ENCODE data around the gene DHRS11. TPM values are rescaled to one million over a fixed set of nuclear protein-coding genes. Genes with fewer than 3 reads are reported as not detected.

Gene DHRS11
- total and polyA plus RNA-seq, 4 experiments from 2014 or later, result 3.6 to 7.8 (median 5.6) TPM

- H3K36me3 ChIP-seq (ENCODE audit: insufficient read depth, low read length), result peaks cover 47% of the 10 kb centered on the region
- Mint-ChIP-seq H3K27me3 (no peaks in the 10 kb centered on the region), H3K4me1 (peaks cover 11 to 32% (median 17%) of the 10 kb centered on the region in 4 donors), H3K27ac (peak overlapping the region in 4 of 7 donors; percentile 4 to 38 (median 25)), H3K36me3 (peaks cover 41 to 71% of the 10 kb centered on the region in 2 donors), H3K9me3 (no peaks in the 10 kb centered on the region), H3K4me3 (no peak overlapping the region)
- intact Hi-C loops (cut with micrococcal nuclease), result no loop called here
- H3K4me3 ChIP-seq (ENCODE audit: low read length in 2 of 2), result no peak overlapping the region
- DNase-seq, result no peak
- ChIA-PET CTCF (ENCODE audit: partially characterized antibody) (interaction anchor here (0.8 to 1.8 kb wide), 4 partner anchors 11 to 36 kb away, joined by 3 to 6 read pairs (median 4); partner anchors contain the start of genes MRM1, MYO19 and PIGW), POLR2A (ENCODE audit: partially characterized antibody) (interaction anchor here (1.4 to 2.5 kb wide), 2 partner anchors 15 to 20 kb away, joined by 4 to 9 read pairs; no protein-coding TSS in a partner anchor)
- peaks cover 9% of the 10 kb centered on the region for H3K4me1 ChIP-seq (ENCODE audit: insufficient read depth, low read length)
- H3K27ac ChIP-seq (ENCODE audit: low read depth, low read length), result no peak overlapping the region
- no peaks in the 10 kb centered on the region for H3K27me3 ChIP-seq (ENCODE audit: insufficient read depth, low read length)
- H3K9me3 ChIP-seq (ENCODE audit: control insufficient read depth in 1 of 2, low read length in 2 of 2), result no peaks in the 10 kb centered on the region
Measured at GRCh38 chr17:36566081-36566480, 25.6 kb upstream of the DHRS11 start.

GRCh38 chr17:36575028-36575427 is 16.7 kb upstream of the DHRS11 start:
- H3K27ac Mint-ChIP-seq, result peak overlapping the region in 2 of 7 donors; percentile 55 to 57
- intact Hi-C loops (cut with micrococcal nuclease), result no loop called here
- Histone ChIP-seq H3K27me3 (ENCODE audit: insufficient read depth, low read length) (no peaks in the 10 kb centered on the region), H3K27ac (ENCODE audit: low read depth, low read length) (no peak overlapping the region), H3K36me3 (ENCODE audit: insufficient read depth, low read length) (peaks cover 47% of the 10 kb centered on the region), H3K4me1 (ENCODE audit: insufficient read depth, low read length) (peaks cover 4% of the 10 kb centered on the region), H3K4me3 (ENCODE audit: low read length in 2 of 2) (no peak overlapping the region), H3K9me3 (ENCODE audit: control insufficient read depth in 1 of 2, low read length in 2 of 2) (no peaks in the 10 kb centered on the region)
- peaks cover 12 to 33% (median 20%) of the 10 kb centered on the region in 4 donors for H3K4me1 Mint-ChIP-seq
- H3K9me3 Mint-ChIP-seq, result no peaks in the 10 kb centered on the region
- H3K27me3 Mint-ChIP-seq, result no peaks in the 10 kb centered on the region
- H3K4me3 Mint-ChIP-seq, result no peak overlapping the region
- ChIA-PET CTCF (ENCODE audit: partially characterized antibody) (no interaction called here), POLR2A (ENCODE audit: partially characterized antibody) (no interaction called here)
- no peak for DNase-seq
- H3K36me3 Mint-ChIP-seq, result peaks cover 25 to 62% of the 10 kb centered on the region in 2 donors

- H3K9me3 ChIP-seq (ENCODE audit: control insufficient read depth in 1 of 2, low read length in 2 of 2), result no peaks in the 10 kb centered on the region
- POLR2A ChIA-PET (ENCODE audit: partially characterized antibody), result no interaction called here
Measured at GRCh38 chr17:36576793-36577192, 14.9 kb upstream of the DHRS11 start.

GRCh38 chr17:36578671-36579070 is 13.0 kb upstream of the DHRS11 start:
- Histone ChIP-seq H3K4me1 (ENCODE audit: insufficient read depth, low read length) (peaks cover 4% of the 10 kb centered on the region), H3K4me3 (ENCODE audit: low read length in 2 of 2) (no peak overlapping the region), H3K27ac (ENCODE audit: low read depth, low read length) (no peak overlapping the region), H3K9me3 (ENCODE audit: control insufficient read depth in 1 of 2, low read length in 2 of 2) (no peaks in the 10 kb centered on the region), H3K36me3 (ENCODE audit: insufficient read depth, low read length) (peaks cover 50% of the 10 kb centered on the region), H3K27me3 (ENCODE audit: insufficient read depth, low read length) (no peaks in the 10 kb centered on the region)
- intact Hi-C loops (cut with micrococcal nuclease), result no loop called here
- H3K9me3 Mint-ChIP-seq, result no peaks in the 10 kb centered on the region
- peaks cover 21 to 66% of the 10 kb centered on the region in 2 donors for H3K36me3 Mint-ChIP-seq
- H3K27ac Mint-ChIP-seq, result peak overlapping the region in 1 of 7 donors; percentile 18
- H3K27me3 Mint-ChIP-seq, result no peaks in the 10 kb centered on the region
- DNase-seq, result no peak
- ChIA-PET POLR2A (ENCODE audit: partially characterized antibody) (interaction anchor here (1.6 kb wide), 1 partner anchor 33 kb away, joined by 9 read pairs; no protein-coding TSS in a partner anchor), CTCF (ENCODE audit: partially characterized antibody) (no interaction called here)
- H3K4me3 Mint-ChIP-seq, result no peak overlapping the region
- peaks cover 8 to 14% (median 11%) of the 10 kb centered on the region in 4 donors for H3K4me1 Mint-ChIP-seq

More at GRCh38 chr17:36576793-36577192, 14.9 kb upstream of the DHRS11 start:
- H3K4me3 Mint-ChIP-seq, result no peak overlapping the region
- no peaks in the 10 kb centered on the region for H3K9me3 Mint-ChIP-seq
- DNase-seq, result no peak
- H3K27me3 ChIP-seq (ENCODE audit: insufficient read depth, low read length), result no peaks in the 10 kb centered on the region
- no peaks in the 10 kb centered on the region for H3K27me3 Mint-ChIP-seq
- H3K4me3 ChIP-seq (ENCODE audit: low read length in 2 of 2), result no peak overlapping the region
- H3K27ac Mint-ChIP-seq, result peak overlapping the region in 5 of 7 donors; percentile 36 to 65 (median 40)
- H3K36me3 Mint-ChIP-seq, result peaks cover 29 to 68% of the 10 kb centered on the region in 2 donors
- intact Hi-C loops (cut with micrococcal nuclease), result no loop called here
- peaks cover 4% of the 10 kb centered on the region for H3K4me1 ChIP-seq (ENCODE audit: insufficient read depth, low read length)
- H3K4me1 Mint-ChIP-seq, result peaks cover 14 to 28% (median 21%) of the 10 kb centered on the region in 4 donors
- H3K36me3 ChIP-seq (ENCODE audit: insufficient read depth, low read length), result peaks cover 42% of the 10 kb centered on the region
- H3K27ac ChIP-seq (ENCODE audit: low read depth, low read length), result no peak overlapping the region
- CTCF ChIA-PET (ENCODE audit: partially characterized antibody), result interaction anchor here (1.2 kb wide), 1 partner anchor 11 kb away, joined by 5 read pairs; no protein-coding TSS in a partner anchor

GRCh38 chr17:36583787-36584186 is 7.9 kb upstream of the DHRS11 start:
- no peaks in the 10 kb centered on the region for H3K9me3 ChIP-seq (ENCODE audit: control insufficient read depth in 1 of 2, low read length in 2 of 2)
- no peaks in the 10 kb centered on the region for H3K27me3 ChIP-seq (ENCODE audit: insufficient read depth, low read length)
- intact Hi-C loops (cut with micrococcal nuclease), result no loop called here
- CTCF ChIA-PET (ENCODE audit: partially characterized antibody), result interaction anchor here (0.9 to 1.4 kb wide), 2 partner anchors 18 to 464 kb away, joined by 4 to 8 read pairs; partner anchors contain the start of gene MRM1
- Mint-ChIP-seq H3K4me3 (no peak overlapping the region), H3K27me3 (no peaks in the 10 kb centered on the region), H3K4me1 (peaks cover 0 to 2% (median under 1%) of the 10 kb centered on the region in 4 donors), H3K36me3 (peaks cover 22 to 68% of the 10 kb centered on the region in 2 donors), H3K9me3 (no peaks in the 10 kb centered on the region), H3K27ac (peak overlapping the region in 1 of 7 donors; percentile 51)
- H3K4me3 ChIP-seq (ENCODE audit: low read length in 2 of 2), result no peak overlapping the region
- H3K36me3 ChIP-seq (ENCODE audit: insufficient read depth, low read length), result peaks cover 61% of the 10 kb centered on the region
- H3K27ac ChIP-seq (ENCODE audit: low read depth, low read length), result no peak overlapping the region
- POLR2A ChIA-PET (ENCODE audit: partially characterized antibody), result interaction anchor here (0.6 kb wide), 1 partner anchor 501 kb away, joined by 4 read pairs; no protein-coding TSS in a partner anchor
- no peaks in the 10 kb centered on the region for H3K4me1 ChIP-seq (ENCODE audit: insufficient read depth, low read length)
- DNase-seq, result no peak

GRCh38 chr17:36586138-36586537 is 5.5 kb upstream of the DHRS11 start:
- Mint-ChIP-seq H3K27ac (no peak overlapping the region), H3K27me3 (no peaks in the 10 kb centered on the region), H3K36me3 (peaks cover 14 to 64% of the 10 kb centered on the region in 2 donors), H3K9me3 (no peaks in the 10 kb centered on the region), H3K4me1 (peaks cover 3 to 5% (median 4%) of the 10 kb centered on the region in 4 donors), H3K4me3 (no peak overlapping the region)
- Histone ChIP-seq H3K4me1 (ENCODE audit: insufficient read depth, low read length) (peaks cover 3% of the 10 kb centered on the region), H3K9me3 (ENCODE audit: control insufficient read depth in 1 of 2, low read length in 2 of 2) (no peaks in the 10 kb centered on the region), H3K27me3 (ENCODE audit: insufficient read depth, low read length) (no peaks in the 10 kb centered on the region), H3K27ac (ENCODE audit: low read depth, low read length) (no peak overlapping the region), H3K36me3 (ENCODE audit: insufficient read depth, low read length) (peaks cover 60% of the 10 kb centered on the region), H3K4me3 (ENCODE audit: low read length in 2 of 2) (no peak overlapping the region)
- DNase-seq, result no peak
- ChIA-PET POLR2A (ENCODE audit: partially characterized antibody) (interaction anchor here (1.5 kb wide), 1 partner anchor 41 kb away, joined by 4 read pairs; no protein-coding TSS in a partner anchor), CTCF (ENCODE audit: partially characterized antibody) (interaction anchor here (2.9 kb wide), 1 partner anchor 16 kb away, joined by 13 read pairs; the partner anchor contains the start of gene MRM1)
- intact Hi-C loops (cut with micrococcal nuclease), result no loop called here

GRCh38 chr17:36590082-36590481 is 1.6 kb upstream of the DHRS11 start:
- H3K27me3 ChIP-seq (ENCODE audit: insufficient read depth, low read length), result no peaks in the 10 kb centered on the region
- Mint-ChIP-seq H3K4me3 (peak overlapping the region in 1 of 8 donors; percentile 35), H3K4me1 (peaks cover 9 to 19% (median 16%) of the 10 kb centered on the region in 4 donors), H3K27ac (peak overlapping the region in 4 of 7 donors; percentile 17 to 60 (median 29)), H3K9me3 (no peaks in the 10 kb centered on the region), H3K27me3 (no peaks in the 10 kb centered on the region), H3K36me3 (peaks cover 11 to 36% of the 10 kb centered on the region in 2 donors)
- intact Hi-C loops (cut with micrococcal nuclease), result no loop called here
- peaks cover 31% of the 10 kb centered on the region for H3K36me3 ChIP-seq (ENCODE audit: insufficient read depth, low read length)
- H3K4me3 ChIP-seq (ENCODE audit: low read length in 2 of 2), result no peak overlapping the region
- no peak for DNase-seq
- POLR2A ChIA-PET (ENCODE audit: partially characterized antibody), result interaction anchor here (1.8 to 4.2 kb wide), 2 partner anchors 12 to 54 kb away, joined by 5 to 39 read pairs; partner anchors contain the start of genes MRM1 and PIGW
- peaks cover 20% of the 10 kb centered on the region for H3K4me1 ChIP-seq (ENCODE audit: insufficient read depth, low read length)
- no peak overlapping the region for H3K27ac ChIP-seq (ENCODE audit: low read depth, low read length)
- no peaks in the 10 kb centered on the region for H3K9me3 ChIP-seq (ENCODE audit: control insufficient read depth in 1 of 2, low read length in 2 of 2)
- CTCF ChIA-PET (ENCODE audit: partially characterized antibody), result interaction anchor here (5.4 kb wide), 1 partner anchor 12 kb away, joined by 34 read pairs; the partner anchor contains the start of gene MRM1

Measured in CD4-positive, alpha-beta memory T cell (primary cell).